Thymus (tissue), 14 donors: ENCODE results near the gene C11orf98. TPM values are rescaled to one million over a fixed set of nuclear protein-coding genes. Genes with fewer than 3 reads are reported as not detected.

Experiments used
- DNase-seq, 9 donors: peaks; one replicate each; pipeline ENCODE4 v3.0.0-alpha.2; 2013; ENCODE audit warnings: low spot score in 9 of 9, low read depth in 6 of 9, missing footprints in 1 of 9
- H3K27ac ChIP-seq, 2 donors: one replicate each; pipeline ENCODE4 v1.5.1; 2013; ENCODE audit warnings: control low read depth in 1 of 2, low read depth in 1 of 2, low read length in 1 of 2, mild to moderate bottlenecking in 1 of 2, moderate library complexity in 1 of 2
- H3K27me3 ChIP-seq, 2 donors: one replicate each; pipeline ENCODE4 v1.5.1; 2013; ENCODE audit warnings: low read length in 1 of 2; ENCODE audit not compliant: control insufficient read depth in 2 of 2, insufficient read depth in 1 of 2
- H3K36me3 ChIP-seq, 2 donors: one replicate each; pipeline ENCODE4 v1.5.1; 2013; ENCODE audit warnings: low read length in 1 of 2, mild to moderate bottlenecking in 1 of 2, moderate library complexity in 1 of 2; ENCODE audit not compliant: control insufficient read depth in 2 of 2, insufficient read depth in 2 of 2
- H3K4me1 ChIP-seq, 2 donors: one replicate each; pipeline ENCODE4 v1.5.1; 2013; ENCODE audit warnings: low read length in 2 of 2; ENCODE audit not compliant: control insufficient read depth in 2 of 2, insufficient read depth in 2 of 2
- H3K4me3 ChIP-seq, 2 donors: one replicate each; pipeline ENCODE4 v1.5.1; 2013; ENCODE audit warnings: low read length in 2 of 2, control low read depth in 1 of 2, mild to moderate bottlenecking in 1 of 2
- H3K9me3 ChIP-seq, 2 donors: one replicate each; pipeline ENCODE4 v1.5.1; 2013; ENCODE audit warnings: low read length in 1 of 2, mild to moderate bottlenecking in 1 of 2; ENCODE audit not compliant: control insufficient read depth in 2 of 2, insufficient read depth in 1 of 2
- whole genome bisulfite sequencing: extraction: QIAGEN DNeasy Blood & Tissue Kit; methylation state at CpG from one replicate; pipeline ENCODE4 v1.1.7; 2013; 5-methylcytosine and 5-hydroxymethylcytosine counted together
- long read RNA-seq, 10 donors: transcript quantifications; one replicate each; lab custom pipeline, GENCODE V29; 2026
- polyA plus RNA-seq: library from polyadenylated mRNA; stranded (reverse); fragments of 200-250 nt; gene quantifications from one replicate; pipeline ENCODE4 v1.2.3, GENCODE V29; 2013
- total RNA-seq: library from RNA; stranded (reverse); fragments of 120-200 nt; gene quantifications from one replicate; pipeline ENCODE4 v1.2.4, GENCODE V29; 2013
- donor health status: healthy.

The C11orf98 gene
- total RNA-seq (111 TPM), polyA plus RNA-seq (152 TPM)
- long read RNA-seq, donor 1, transcript C11orf98-201 (4 exons, 654 nt) = major isoform, 6 of 6 reads
- long read RNA-seq, donor 1, partial matches to known transcripts = 0 of 6 reads
- long read RNA-seq, donor 1, other reads (novel, unspliced or antisense) = 0 of 6 reads
- long read RNA-seq, donor 2 = 0 reads
- long read RNA-seq, donor 3, transcript C11orf98-203 (3 exons, 774 nt) = minor isoform, 21 of 124 reads
- long read RNA-seq, donor 3, transcript C11orf98-201 (4 exons, 654 nt) = major isoform, 94 of 124 reads
- long read RNA-seq, donor 3, partial matches to known transcripts = 9 of 124 reads
- long read RNA-seq, donor 3, other reads (novel, unspliced or antisense) = 0 of 124 reads
- long read RNA-seq, donor 4, transcript C11orf98-203 (3 exons, 774 nt) = minor isoform, 6 of 33 reads
- long read RNA-seq, donor 4, transcript C11orf98-201 (4 exons, 654 nt) = major isoform, 24 of 33 reads
- long read RNA-seq, donor 4, partial matches to known transcripts = 0 of 33 reads
- long read RNA-seq, donor 4, other reads (novel, unspliced or antisense) = 0 of 33 reads
- long read RNA-seq, donor 5, transcript C11orf98-201 (4 exons, 654 nt) = major isoform, 86 of 108 reads
- long read RNA-seq, donor 5, transcript C11orf98-203 (3 exons, 774 nt) = minor isoform, 13 of 108 reads
- long read RNA-seq, donor 5, partial matches to known transcripts = 0 of 108 reads
- long read RNA-seq, donor 5, other reads (novel, unspliced or antisense) = 5 of 108 reads
- long read RNA-seq, donor 6, transcript C11orf98-201 (4 exons, 654 nt) = major isoform, 37 of 44 reads
- long read RNA-seq, donor 6, transcript C11orf98-203 (3 exons, 774 nt) = minor isoform, 6 of 44 reads
- long read RNA-seq, donor 6, partial matches to known transcripts = 0 of 44 reads
- long read RNA-seq, donor 6, other reads (novel, unspliced or antisense) = 0 of 44 reads
- long read RNA-seq, donor 7, transcript C11orf98-201 (4 exons, 654 nt) = major isoform, 41 of 51 reads
- long read RNA-seq, donor 7, transcript C11orf98-203 (3 exons, 774 nt) = minor isoform, 9 of 51 reads
- long read RNA-seq, donor 7, partial matches to known transcripts = 0 of 51 reads
- long read RNA-seq, donor 7, other reads (novel, unspliced or antisense) = 0 of 51 reads
- long read RNA-seq, donor 8, transcript C11orf98-201 (4 exons, 654 nt) = major isoform, 22 of 25 reads
- long read RNA-seq, donor 8, partial matches to known transcripts = 0 of 25 reads
- long read RNA-seq, donor 8, other reads (novel, unspliced or antisense) = 0 of 25 reads
- long read RNA-seq, donor 9, transcript C11orf98-203 (3 exons, 774 nt) = minor isoform, 5 of 38 reads
- long read RNA-seq, donor 9, transcript C11orf98-201 (4 exons, 654 nt) = major isoform, 32 of 38 reads
- long read RNA-seq, donor 9, partial matches to known transcripts = 0 of 38 reads
- long read RNA-seq, donor 9, other reads (novel, unspliced or antisense) = 0 of 38 reads
- long read RNA-seq, donor 10, transcript C11orf98-203 (3 exons, 774 nt) = minor isoform, 9 of 46 reads
- long read RNA-seq, donor 10, transcript C11orf98-201 (4 exons, 654 nt) = major isoform, 34 of 46 reads
- long read RNA-seq, donor 10, partial matches to known transcripts = 0 of 46 reads
- long read RNA-seq, donor 10, other reads (novel, unspliced or antisense) = 0 of 46 reads

- Histone ChIP-seq H3K4me1 (peaks cover 18 to 27% of the 10 kb centered on the region in 2 donors), H3K36me3 (peaks cover 26 to 33% of the 10 kb centered on the region in 2 donors)
- under 1% methylated on average over 47 of the region's 47 CpGs for WGBS
These were observed at the start of gene C11orf98, which contains the start of gene CSKMT for GRCh38 chr11:62665075-62665598. Gene C11orf98, minus strand, starts transcription at chr11:62665210. Its CDS starts 41 bp downstream, at chr11:62665169. Gene CSKMT, plus strand, starts transcription at chr11:62665312. Its CDS starts 568 bp downstream, at chr11:62665880.

GRCh38 chr11:62713343-62713742 is 48.3 kb upstream of the C11orf98 start:
- H3K9me3 ChIP-seq = peaks cover 0 to 3% of the 10 kb centered on the region in 2 donors
- peaks cover 56 to 81% of the 10 kb centered on the region in 2 donors for H3K36me3 ChIP-seq
- no peak for DNase-seq
- WGBS = 96% methylated on average over 2 of the region's 2 CpGs
- no peak overlapping the region for H3K27ac ChIP-seq
- H3K27me3 ChIP-seq = no peaks in the 10 kb centered on the region
- H3K4me1 ChIP-seq = peaks cover 9 to 18% of the 10 kb centered on the region in 2 donors
- H3K4me3 ChIP-seq = no peak overlapping the region

More at GRCh38 chr11:62665075-62665598, at the start of gene C11orf98, which contains the start of gene CSKMT:
- Histone ChIP-seq H3K27me3 (no peaks in the 10 kb centered on the region), H3K27ac (peak within 1 kb of the TSS; percentile 94 to 97), H3K9me3 (peaks cover 0 to 10% of the 10 kb centered on the region in 2 donors), H3K4me3 (peak within 1 kb of the TSS; percentile 71 to 90)
- peak; percentile 87 to 97 (median 92) for DNase-seq

GRCh38 chr11:62712861-62713260 is 47.9 kb upstream of the C11orf98 start:
- peaks cover 14 to 23% of the 10 kb centered on the region in 2 donors for H3K4me1 ChIP-seq
- peaks cover 54 to 77% of the 10 kb centered on the region in 2 donors for H3K36me3 ChIP-seq
- WGBS = 95% methylated on average over 3 of the region's 3 CpGs

GRCh38 chr11:62712276-62712812 is 47.3 kb upstream of the C11orf98 start:
- Histone ChIP-seq H3K9me3 (peaks cover 0 to 3% of the 10 kb centered on the region in 2 donors), H3K27ac (no peak overlapping the region), H3K27me3 (no peaks in the 10 kb centered on the region), H3K36me3 (peaks cover 48 to 72% of the 10 kb centered on the region in 2 donors), H3K4me1 (peaks cover 16 to 28% of the 10 kb centered on the region in 2 donors), H3K4me3 (no peak overlapping the region)
- WGBS = 94% methylated on average over 6 of the region's 6 CpGs
- DNase-seq = no peak

More at GRCh38 chr11:62712861-62713260, 47.9 kb upstream of the C11orf98 start:
- Histone ChIP-seq H3K4me3 (no peak overlapping the region), H3K9me3 (peaks cover 0 to 3% of the 10 kb centered on the region in 2 donors), H3K27me3 (no peaks in the 10 kb centered on the region), H3K27ac (peak overlapping the region in 1 of 2 donors; percentile 9)
- DNase-seq = no peak

- 68% methylated on average over 7 of the region's 7 CpGs for WGBS
- Histone ChIP-seq H3K27ac (peak overlapping the region; percentile 96 to 98), H3K36me3 (peaks cover 29 to 49% of the 10 kb centered on the region in 2 donors), H3K27me3 (no peaks in the 10 kb centered on the region), H3K4me3 (peak overlapping the region; percentile 77 to 82), H3K4me1 (peaks cover 22 to 49% of the 10 kb centered on the region in 2 donors), H3K9me3 (no peaks in the 10 kb centered on the region)
- DNase-seq = no peak
These were observed 45.0 kb upstream of the C11orf98 start for GRCh38 chr11:62710001-62710345.

- WGBS = 2% methylated on average over 47 of the region's 47 CpGs
These were observed 44.4 kb upstream of the C11orf98 start for GRCh38 chr11:62709247-62710000.

GRCh38 chr11:62708793-62709192 is 43.8 kb upstream of the C11orf98 start:
- peaks cover 17 to 37% of the 10 kb centered on the region in 2 donors for H3K36me3 ChIP-seq
- H3K9me3 ChIP-seq = no peaks in the 10 kb centered on the region
- H3K4me1 ChIP-seq = peaks cover 22 to 49% of the 10 kb centered on the region in 2 donors
- H3K27me3 ChIP-seq = no peaks in the 10 kb centered on the region
- H3K27ac ChIP-seq = peak overlapping the region; percentile 98 to 99
- peak in 1 of 9 donors; percentile 54 for DNase-seq
- under 1% methylated on average over 7 of the region's 7 CpGs for WGBS
- peak overlapping the region; percentile 77 to 82 for H3K4me3 ChIP-seq

More at GRCh38 chr11:62709247-62710000, 44.4 kb upstream of the C11orf98 start:
- peak overlapping the region; percentile 77 to 82 for H3K4me3 ChIP-seq
- peaks cover 24 to 44% of the 10 kb centered on the region in 2 donors for H3K36me3 ChIP-seq
- peaks cover 22 to 49% of the 10 kb centered on the region in 2 donors for H3K4me1 ChIP-seq
- no peaks in the 10 kb centered on the region for H3K27me3 ChIP-seq
- no peaks in the 10 kb centered on the region for H3K9me3 ChIP-seq
- peak; percentile 93 to 99 (median 97) for DNase-seq
- H3K27ac ChIP-seq = peak overlapping the region; percentile 98 to 99
